ENCODE results near the gene YTHDC1. TPM values are rescaled to one million over a fixed set of nuclear protein-coding genes. Genes with fewer than 3 reads are reported as not detected.

Gene YTHDC1
- 33.3 and 40.4 TPM in 2 replicates for total RNA-seq

GRCh38 chr4:68349649-68350360, at the start of gene YTHDC1:
YTHDC1 (minus strand) TSS chr4:68350090; CDS start chr4:68349753, 337 bp downstream.

Other genes starting within 250 kb of the YTHDC1 start
- gene TMPRSS11F, start 220.2 kb downstream of the YTHDC1 start, total RNA-seq = not detected in 2 replicates
- not detected in 2 replicates for gene TMPRSS11B, start 104.4 kb downstream of the YTHDC1 start, total RNA-seq
- gene TMPRSS11E, start 97.4 kb upstream of the YTHDC1 start, total RNA-seq = not detected in 2 replicates
- not detected in 2 replicates for gene UGT2B17, start 226.2 kb upstream of the YTHDC1 start, total RNA-seq